ENCODE measurements around the gene KCTD15. TPM values are rescaled to one million over a fixed set of nuclear protein-coding genes. Genes with fewer than 3 reads are reported as not detected.

Gene KCTD15
- polyA plus RNA-seq, 1 experiment, result 59.1 TPM

DNA sequence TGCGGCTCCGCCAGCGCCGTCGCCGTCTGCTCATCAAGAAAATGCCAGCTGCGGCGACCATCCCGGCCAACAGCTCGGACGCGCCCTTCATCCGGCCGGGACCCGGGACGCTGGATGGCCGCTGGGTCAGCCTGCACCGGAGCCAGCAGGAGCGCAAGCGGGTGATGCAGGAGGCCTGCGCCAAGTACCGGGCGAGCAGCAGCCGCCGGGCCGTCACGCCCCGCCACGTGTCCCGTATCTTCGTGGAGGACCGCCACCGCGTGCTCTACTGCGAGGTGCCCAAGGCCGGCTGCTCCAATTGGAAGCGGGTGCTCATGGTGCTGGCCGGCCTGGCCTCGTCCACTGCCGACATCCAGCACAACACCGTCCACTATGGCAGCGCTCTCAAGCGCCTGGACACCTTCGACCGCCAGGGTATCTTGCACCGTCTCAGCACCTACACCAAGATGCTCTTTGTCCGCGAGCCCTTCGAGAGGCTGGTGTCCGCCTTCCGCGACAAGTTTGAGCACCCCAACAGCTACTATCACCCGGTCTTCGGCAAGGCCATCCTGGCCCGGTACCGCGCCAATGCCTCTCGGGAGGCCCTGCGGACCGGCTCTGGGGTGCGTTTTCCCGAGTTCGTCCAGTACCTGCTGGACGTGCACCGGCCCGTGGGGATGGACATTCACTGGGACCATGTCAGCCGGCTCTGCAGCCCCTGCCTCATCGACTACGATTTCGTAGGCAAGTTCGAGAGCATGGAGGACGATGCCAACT, 24.4 kb upstream of the KCTD15 start:
- POLR2A ChIA-PET, result no interaction called here
- CTCF ChIA-PET, result interaction anchor here (0.8 to 7.1 kb wide), 14 partner anchors 10 to 648 kb away, joined by 3 to 125 read pairs (median 6); no protein-coding TSS in a partner anchor
- DNase-seq (ENCODE audit: low read depth), result no peak

DNA sequence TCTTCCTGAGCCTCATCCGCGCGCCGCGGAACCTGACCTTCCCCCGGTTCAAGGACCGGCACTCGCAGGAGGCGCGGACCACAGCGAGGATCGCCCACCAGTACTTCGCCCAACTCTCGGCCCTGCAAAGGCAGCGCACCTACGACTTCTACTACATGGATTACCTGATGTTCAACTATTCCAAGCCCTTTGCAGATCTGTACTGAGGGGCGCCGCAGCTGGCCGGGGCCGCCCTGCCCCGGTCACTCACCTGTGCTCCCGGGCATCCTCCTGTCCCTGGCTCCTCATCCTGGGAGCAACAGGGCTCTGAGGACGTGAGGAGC, 23.9 kb upstream of the KCTD15 start:
- Histone ChIP-seq H3K4me3 (ENCODE audit: low read depth, low read length) (no peak overlapping the region), H3K27me3 (ENCODE audit: control insufficient read depth, insufficient read depth, low read length) (peaks cover 5% of the 10 kb centered on the region), H3K36me3 (ENCODE audit: control insufficient read depth, insufficient read depth, low read length) (no peaks in the 10 kb centered on the region)
- POLR2A ChIA-PET, result no interaction called here
- CTCF ChIA-PET, result interaction anchor here (1.1 to 7.1 kb wide), 5 partner anchors 9 to 357 kb away, joined by 3 to 125 read pairs (median 70); no protein-coding TSS in a partner anchor
- TF ChIP-seq, protein P1, sequence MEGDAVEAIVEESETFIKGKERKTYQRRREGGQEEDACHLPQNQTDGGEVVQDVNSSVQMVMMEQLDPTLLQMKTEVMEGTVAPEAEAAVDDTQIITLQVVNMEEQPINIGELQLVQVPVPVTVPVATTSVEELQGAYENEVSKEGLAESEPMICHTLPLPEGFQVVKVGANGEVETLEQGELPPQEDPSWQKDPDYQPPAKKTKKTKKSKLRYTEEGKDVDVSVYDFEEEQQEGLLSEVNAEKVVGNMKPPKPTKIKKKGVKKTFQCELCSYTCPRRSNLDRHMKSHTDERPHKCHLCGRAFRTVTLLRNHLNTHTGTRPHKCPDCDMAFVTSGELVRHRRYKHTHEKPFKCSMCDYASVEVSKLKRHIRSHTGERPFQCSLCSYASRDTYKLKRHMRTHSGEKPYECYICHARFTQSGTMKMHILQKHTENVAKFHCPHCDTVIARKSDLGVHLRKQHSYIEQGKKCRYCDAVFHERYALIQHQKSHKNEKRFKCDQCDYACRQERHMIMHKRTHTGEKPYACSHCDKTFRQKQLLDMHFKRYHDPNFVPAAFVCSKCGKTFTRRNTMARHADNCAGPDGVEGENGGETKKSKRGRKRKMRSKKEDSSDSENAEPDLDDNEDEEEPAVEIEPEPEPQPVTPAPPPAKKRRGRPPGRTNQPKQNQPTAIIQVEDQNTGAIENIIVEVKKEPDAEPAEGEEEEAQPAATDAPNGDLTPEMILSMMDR (IDR thresholded peaks at IDR 0.05; ENCODE audit: insufficient read depth, low read depth, low read length), result no peak
- no peak for DNase-seq (ENCODE audit: low read depth)

More for the DNA sequence above, 24.4 kb upstream of the KCTD15 start:
- H3K27me3 ChIP-seq (ENCODE audit: control insufficient read depth, insufficient read depth, low read length), result peaks cover 5% of the 10 kb centered on the region
- H3K4me3 ChIP-seq (ENCODE audit: low read depth, low read length), result no peak overlapping the region
- H3K36me3 ChIP-seq (ENCODE audit: control insufficient read depth, insufficient read depth, low read length), result no peaks in the 10 kb centered on the region
- TF ChIP-seq, protein P1 (IDR thresholded peaks at IDR 0.05; ENCODE audit: insufficient read depth, low read depth, low read length), result no peak

DNA sequence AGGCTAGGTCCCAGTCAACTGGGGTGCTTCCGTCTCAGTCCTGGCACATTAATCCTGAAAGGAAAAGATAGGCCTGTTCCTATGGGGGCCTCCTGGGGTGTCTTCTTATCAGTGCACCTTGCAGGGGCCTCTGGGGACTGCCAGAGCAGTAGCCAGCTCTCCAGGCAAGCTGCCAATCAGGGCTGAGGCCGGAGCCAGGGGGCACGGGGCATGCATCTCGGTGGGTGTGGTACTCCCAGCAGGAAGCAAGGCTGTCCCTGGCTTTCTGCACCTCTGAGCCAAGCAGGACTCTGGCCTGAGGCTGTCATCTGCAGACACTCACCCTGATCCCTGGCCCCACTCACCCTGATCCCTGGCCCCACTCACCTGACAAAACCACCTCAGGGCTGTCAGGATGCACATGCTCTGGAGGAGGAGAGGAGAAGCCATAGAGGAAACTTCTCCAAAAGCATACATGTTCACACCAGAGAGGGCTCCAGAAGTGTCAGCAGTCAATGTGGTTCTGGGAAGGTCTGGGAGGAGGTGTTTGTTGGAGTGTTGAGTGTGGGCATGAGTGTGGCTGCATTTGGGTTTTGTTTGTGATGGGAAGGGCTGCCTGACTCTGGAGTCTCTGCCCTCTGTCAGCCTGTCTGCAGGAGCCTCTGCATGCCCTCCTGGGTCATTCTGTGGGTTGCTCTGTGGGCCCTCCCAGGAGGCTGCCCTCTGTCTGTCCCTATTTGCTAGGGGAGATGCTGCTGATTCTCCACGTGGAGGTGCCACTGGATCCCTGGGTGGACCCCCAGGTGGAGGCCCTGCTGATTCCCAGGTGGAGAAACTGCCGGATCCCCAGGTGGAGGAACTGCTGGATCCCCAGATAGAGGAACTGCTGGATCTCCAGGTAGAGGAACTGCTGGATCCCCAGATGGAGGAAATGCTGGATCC, 22.7 kb upstream of the KCTD15 start:
- POLR2A ChIA-PET, result no interaction called here
- DNase-seq (ENCODE audit: low read depth), result no peak
- TF ChIP-seq, protein P1 (IDR thresholded peaks at IDR 0.05; ENCODE audit: insufficient read depth, low read depth, low read length), result no peak
- CTCF ChIA-PET, result interaction anchor here (0.6 to 7.1 kb wide), 10 partner anchors 10 to 471 kb away, joined by 3 to 125 read pairs (median 4); no protein-coding TSS in a partner anchor
- Histone ChIP-seq H3K4me3 (ENCODE audit: low read depth, low read length) (no peak overlapping the region), H3K27me3 (ENCODE audit: control insufficient read depth, insufficient read depth, low read length) (peaks cover 5% of the 10 kb centered on the region), H3K36me3 (ENCODE audit: control insufficient read depth, insufficient read depth, low read length) (no peaks in the 10 kb centered on the region)

DNA sequence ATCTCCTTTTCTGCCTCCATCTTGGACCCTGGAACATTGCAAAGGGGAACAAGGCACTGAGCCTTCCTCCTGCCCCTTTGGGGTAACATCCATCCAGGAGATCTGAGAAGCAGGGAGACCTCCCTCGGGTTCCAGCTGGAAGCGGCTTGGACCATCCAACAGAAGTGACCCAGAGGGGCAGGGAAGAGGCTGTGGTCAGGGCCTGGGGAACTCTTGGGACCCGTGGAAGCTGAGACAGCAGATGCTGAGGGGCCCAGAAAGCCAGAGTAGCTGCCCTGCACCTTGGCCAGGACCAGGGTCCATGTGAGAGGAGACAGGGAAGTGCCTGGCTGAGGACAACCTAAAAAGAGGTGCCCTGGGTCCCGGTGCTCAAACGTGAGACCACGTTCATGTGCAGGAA, 21.9 kb upstream of the KCTD15 start:
- TF ChIP-seq, protein P1 (IDR thresholded peaks at IDR 0.05; ENCODE audit: insufficient read depth, low read depth, low read length), result no peak
- ChIA-PET POLR2A (no interaction called here), CTCF (interaction anchor here (0.6 to 1.6 kb wide), 6 partner anchors 10 to 472 kb away, joined by 3 to 9 read pairs (median 4); no protein-coding TSS in a partner anchor)
- no peak for DNase-seq (ENCODE audit: low read depth)
- H3K36me3 ChIP-seq (ENCODE audit: control insufficient read depth, insufficient read depth, low read length), result no peaks in the 10 kb centered on the region
- H3K4me3 ChIP-seq (ENCODE audit: low read depth, low read length), result no peak overlapping the region
- peaks cover 5% of the 10 kb centered on the region for H3K27me3 ChIP-seq (ENCODE audit: control insufficient read depth, insufficient read depth, low read length)

All from BJ (cell line).